ENCODE data around the gene BEX5.

GRCh38 chrX:102113367-102113766 is 42.4 kb downstream of the BEX5 start:
- TF ChIP-seq CTCF (IDR thresholded peaks at IDR 0.05), result no peak
- no peak for TF ChIP-seq POLR2A (IDR thresholded peaks at IDR 0.05)
